Brain microvascular endothelial cell (primary cell): Measurements from ENCODE around the gene IRF2BPL.
A peak's percentile ranks its signal among the peaks of the same experiment; 100 is the strongest.

Source experiments
- DNase-seq: peaks from one replicate; pipeline ENCODE4 v3.0.0-alpha.2; 2020
- H3K27ac ChIP-seq: fragments of 250-450 bp; sonication (Bioruptor Pico); 2 replicates; pipeline ENCODE4 v1.5.1; 2020; ENCODE audit warnings: mild to moderate bottlenecking, moderate library complexity
- H3K27me3 ChIP-seq: fragments of 250-450 bp; sonication (Bioruptor Pico); replicated peaks from 2 replicates; pipeline ENCODE4 v1.5.1; 2020; ENCODE audit warnings: mild to moderate bottlenecking
- H3K36me3 ChIP-seq: fragments of 250-450 bp; sonication (Bioruptor Pico); replicated peaks from 2 replicates; pipeline ENCODE4 v1.5.1; 2020; ENCODE audit warnings: mild to moderate bottlenecking
- H3K4me3 ChIP-seq: 2 replicates; pipeline ENCODE4 v1.5.1; 2011; ENCODE audit warnings: low read depth, mild to moderate bottlenecking, control low read depth, low read length, moderate library complexity
- in situ Hi-C: cut with HindIII; loops from 2 replicates; pipeline ENCODE4 v1.10.0; 2017; ENCODE audit warnings: low sequenced_read_pairs, low pct_ligation_motif_present
- TF ChIP-seq, protein P1 (sequence below): IDR thresholded peaks from 2 replicates; pipeline ENCODE4 v1.5.1; 2011; ENCODE audit warnings: low read depth, mild to moderate bottlenecking, moderate library complexity, low read length, control low read depth, inconsistent platforms; ENCODE audit errors: missing control alignments

Gene IRF2BPL

GRCh38 chr14:77035267-77035666 lies 6.8 kb upstream of the IRF2BPL start:
- Histone ChIP-seq H3K27me3 (no peaks in the 10 kb centered on the region), H3K36me3 (no peaks in the 10 kb centered on the region), H3K4me3 (no peak overlapping the region), H3K27ac (no peak overlapping the region)
- DNase-seq, result no peak
- in situ Hi-C loops, result no loop called here
- TF ChIP-seq, protein P1, sequence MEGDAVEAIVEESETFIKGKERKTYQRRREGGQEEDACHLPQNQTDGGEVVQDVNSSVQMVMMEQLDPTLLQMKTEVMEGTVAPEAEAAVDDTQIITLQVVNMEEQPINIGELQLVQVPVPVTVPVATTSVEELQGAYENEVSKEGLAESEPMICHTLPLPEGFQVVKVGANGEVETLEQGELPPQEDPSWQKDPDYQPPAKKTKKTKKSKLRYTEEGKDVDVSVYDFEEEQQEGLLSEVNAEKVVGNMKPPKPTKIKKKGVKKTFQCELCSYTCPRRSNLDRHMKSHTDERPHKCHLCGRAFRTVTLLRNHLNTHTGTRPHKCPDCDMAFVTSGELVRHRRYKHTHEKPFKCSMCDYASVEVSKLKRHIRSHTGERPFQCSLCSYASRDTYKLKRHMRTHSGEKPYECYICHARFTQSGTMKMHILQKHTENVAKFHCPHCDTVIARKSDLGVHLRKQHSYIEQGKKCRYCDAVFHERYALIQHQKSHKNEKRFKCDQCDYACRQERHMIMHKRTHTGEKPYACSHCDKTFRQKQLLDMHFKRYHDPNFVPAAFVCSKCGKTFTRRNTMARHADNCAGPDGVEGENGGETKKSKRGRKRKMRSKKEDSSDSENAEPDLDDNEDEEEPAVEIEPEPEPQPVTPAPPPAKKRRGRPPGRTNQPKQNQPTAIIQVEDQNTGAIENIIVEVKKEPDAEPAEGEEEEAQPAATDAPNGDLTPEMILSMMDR, result no peak

GRCh38 chr14:77033622-77034589 lies 5.4 kb upstream of the IRF2BPL start:
- Histone ChIP-seq H3K4me3 (peak overlapping the region; percentile 61), H3K36me3 (no peaks in the 10 kb centered on the region), H3K27me3 (no peaks in the 10 kb centered on the region), H3K27ac (peak overlapping the region; percentile 94)
- peak; percentile 75 for DNase-seq
- in situ Hi-C loops, result no loop called here
- TF ChIP-seq, protein P1, result no peak

DNA sequence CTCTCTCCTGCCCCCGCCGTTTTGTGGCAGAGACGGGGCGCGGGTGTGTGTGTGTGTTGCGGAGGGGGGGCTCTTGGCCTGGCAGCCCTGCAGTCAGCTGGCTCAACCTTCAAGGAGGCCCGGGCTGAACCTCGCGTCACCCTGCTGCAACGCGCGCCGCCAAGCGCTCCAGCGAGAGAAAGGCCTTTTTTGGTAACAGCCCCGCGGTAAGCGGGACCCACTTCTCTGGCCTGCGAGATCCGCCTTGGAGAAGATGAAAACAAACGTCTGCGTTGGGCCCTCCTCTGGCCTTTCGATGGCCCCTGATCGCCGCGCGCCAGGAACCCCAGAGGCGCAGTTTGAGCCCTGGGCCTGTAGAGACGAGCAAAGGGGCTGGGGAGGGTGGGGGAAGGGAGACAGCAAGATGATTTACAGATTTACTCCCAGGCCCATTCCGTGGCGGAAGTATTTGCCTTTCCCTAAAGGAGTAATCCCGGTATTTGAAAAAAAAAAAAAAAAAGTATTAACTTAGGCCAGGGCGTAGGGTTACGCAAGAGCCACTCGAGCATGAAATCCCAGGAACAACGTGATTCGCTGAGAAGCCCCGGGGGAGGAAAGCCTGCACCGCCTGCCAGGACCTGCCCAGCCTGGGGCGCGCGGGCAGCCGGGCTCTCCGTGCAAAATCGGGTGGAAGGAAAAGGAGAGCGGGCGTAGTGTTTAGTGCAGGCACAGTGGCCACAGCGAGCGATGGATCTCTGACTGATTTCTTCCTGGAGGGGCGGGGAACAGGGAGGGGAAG lies 4.5 kb upstream of the IRF2BPL start:
- H3K27me3 ChIP-seq, result no peaks in the 10 kb centered on the region
- H3K4me3 ChIP-seq, result peak overlapping the region; percentile 61
- DNase-seq, result peak; percentile 91
- TF ChIP-seq, protein P1, result peak; percentile 32
- peak overlapping the region; percentile 94 for H3K27ac ChIP-seq
- H3K36me3 ChIP-seq, result no peaks in the 10 kb centered on the region
- in situ Hi-C loops, result no loop called here

DNA sequence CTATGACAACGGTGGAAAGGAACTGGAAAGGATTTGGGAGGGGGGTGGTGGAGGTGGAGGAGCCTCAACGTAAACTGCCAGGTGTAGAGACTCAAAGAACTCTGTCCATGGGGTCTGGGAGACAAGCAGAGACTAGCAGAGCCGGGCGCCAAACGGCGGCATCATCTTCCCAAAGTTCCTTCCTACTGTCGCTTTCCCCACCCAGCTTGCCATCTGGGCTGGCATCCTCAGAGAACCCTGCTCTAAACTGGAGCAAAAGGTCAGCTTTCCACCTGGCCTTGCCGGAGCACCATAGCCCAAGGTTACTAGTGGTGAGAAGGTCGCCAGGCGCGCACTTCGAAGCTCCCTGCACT lies 4.0 kb upstream of the IRF2BPL start:
- no peak for DNase-seq
- TF ChIP-seq, protein P1, result no peak
- in situ Hi-C loops, result no loop called here
- peak overlapping the region; percentile 61 for H3K4me3 ChIP-seq
- H3K36me3 ChIP-seq, result no peaks in the 10 kb centered on the region
- no peaks in the 10 kb centered on the region for H3K27me3 ChIP-seq
- H3K27ac ChIP-seq, result peak overlapping the region; percentile 94

DNA sequence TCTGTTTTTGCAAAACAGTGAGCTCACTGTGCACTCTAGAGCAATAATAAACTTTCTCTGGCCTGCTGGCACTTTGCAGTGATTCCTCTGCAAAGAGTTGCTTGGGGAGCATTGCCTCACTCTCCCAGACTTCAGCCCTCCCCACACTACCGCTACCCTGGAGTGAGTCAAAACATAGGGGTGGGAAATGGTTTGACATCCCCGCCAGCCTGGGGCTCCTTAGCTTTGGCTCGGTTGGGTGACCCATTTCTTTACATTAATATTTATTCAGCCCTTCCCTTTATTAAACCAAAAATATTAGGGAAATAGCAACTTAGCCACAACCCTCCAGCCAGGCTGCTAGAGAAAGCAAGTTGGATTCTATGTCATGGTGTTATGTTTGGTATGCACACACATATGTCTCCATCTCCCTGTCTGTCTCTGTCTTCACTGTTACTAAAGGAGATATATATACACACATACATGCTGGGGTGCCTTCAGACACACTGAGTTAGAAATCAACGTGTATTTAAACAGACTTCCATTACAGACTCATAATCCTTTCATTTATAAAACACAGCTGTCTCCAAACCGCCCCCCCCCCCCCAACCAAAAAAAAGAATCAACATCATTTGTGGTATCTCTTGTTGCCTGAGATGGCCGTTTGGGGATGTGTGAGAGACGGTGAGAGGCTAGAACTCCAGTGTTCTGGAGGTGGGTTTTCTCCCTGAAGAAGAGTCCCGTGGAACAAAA lies 3.4 kb upstream of the IRF2BPL start:
- peak; percentile 81 for DNase-seq
- Histone ChIP-seq H3K36me3 (no peaks in the 10 kb centered on the region), H3K27ac (peak overlapping the region; percentile 94), H3K27me3 (no peaks in the 10 kb centered on the region), H3K4me3 (no peak overlapping the region)
- in situ Hi-C loops, result no loop called here
- TF ChIP-seq, protein P1, result no peak
